HepG2 (cell line): ENCODE results near the gene FBLN5.

Experiments used
- ATF6 ChIP-seq: sonication (generic); formaldehyde crosslinking; conservative IDR thresholded peaks from 2 replicates; pipeline ENCODE4 v1.4.0; 2020; ENCODE audit warnings: missing genetic modification reagents
- CTCF ChIP-seq: sonication (generic); formaldehyde crosslinking; IDR thresholded peaks from 2 replicates; pipeline ENCODE4 v1.5.0; 2020; ENCODE audit warnings: mild to moderate bottlenecking, missing genetic modification reagents, moderate library complexity
- HNRNPK ChIP-seq: fragments of 200-400 bp; formaldehyde crosslinking; IDR thresholded peaks from 2 replicates; pipeline ENCODE4 v1.6.1; 2018; ENCODE audit warnings: low read length, low read depth, moderate library complexity, mild to moderate bottlenecking; ENCODE audit not compliant: poor library complexity, severe bottlenecking
- TF ChIP-seq, protein P1 (sequence below): sonication (generic); formaldehyde crosslinking; IDR thresholded peaks from 2 replicates; pipeline ENCODE4 v1.4.0; 2020; ENCODE audit warnings: missing genetic modification reagents

DNA sequence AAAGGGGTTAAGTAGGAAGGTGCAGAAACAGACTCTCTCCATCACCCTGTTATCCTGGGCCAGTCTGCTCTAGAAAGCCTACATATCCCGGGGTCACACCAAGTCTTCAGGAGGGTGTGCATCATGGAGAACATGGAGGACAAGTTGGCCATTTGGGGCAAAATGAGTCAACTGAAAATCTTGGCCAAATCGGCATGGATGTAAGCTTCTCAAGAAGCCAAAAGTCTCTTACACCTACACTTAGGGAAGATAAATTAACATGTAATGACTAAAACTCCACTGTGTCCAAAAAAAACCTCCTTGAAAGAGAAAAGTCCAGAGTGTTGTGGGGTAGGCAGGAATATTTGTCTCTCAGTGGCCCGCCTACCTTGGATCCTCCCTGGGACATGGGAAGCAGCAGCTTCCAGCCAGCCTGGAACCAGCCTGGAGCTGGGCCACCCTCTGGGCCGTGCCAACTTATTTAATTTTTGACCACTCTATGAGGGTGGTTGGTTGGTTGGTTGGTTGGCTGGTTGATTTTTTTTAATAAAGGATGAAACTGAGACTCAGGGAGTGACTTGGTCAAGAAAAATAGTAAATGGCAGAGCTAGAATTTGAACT lies 62.3 kb downstream of the FBLN5 start:
- TF ChIP-seq CTCF, result no peak
- TF ChIP-seq, protein P1, sequence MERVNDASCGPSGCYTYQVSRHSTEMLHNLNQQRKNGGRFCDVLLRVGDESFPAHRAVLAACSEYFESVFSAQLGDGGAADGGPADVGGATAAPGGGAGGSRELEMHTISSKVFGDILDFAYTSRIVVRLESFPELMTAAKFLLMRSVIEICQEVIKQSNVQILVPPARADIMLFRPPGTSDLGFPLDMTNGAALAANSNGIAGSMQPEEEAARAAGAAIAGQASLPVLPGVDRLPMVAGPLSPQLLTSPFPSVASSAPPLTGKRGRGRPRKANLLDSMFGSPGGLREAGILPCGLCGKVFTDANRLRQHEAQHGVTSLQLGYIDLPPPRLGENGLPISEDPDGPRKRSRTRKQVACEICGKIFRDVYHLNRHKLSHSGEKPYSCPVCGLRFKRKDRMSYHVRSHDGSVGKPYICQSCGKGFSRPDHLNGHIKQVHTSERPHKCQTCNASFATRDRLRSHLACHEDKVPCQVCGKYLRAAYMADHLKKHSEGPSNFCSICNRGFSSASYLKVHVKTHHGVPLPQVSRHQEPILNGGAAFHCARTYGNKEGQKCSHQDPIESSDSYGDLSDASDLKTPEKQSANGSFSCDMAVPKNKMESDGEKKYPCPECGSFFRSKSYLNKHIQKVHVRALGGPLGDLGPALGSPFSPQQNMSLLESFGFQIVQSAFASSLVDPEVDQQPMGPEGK (CRISPR knock-in tag), result no peak
- no peak for TF ChIP-seq HNRNPK
- TF ChIP-seq ATF6 (CRISPR knock-in tag), result no peak
